IMR-90 (cell line): ENCODE measurements around the gene INPP5F. TPM values are rescaled to one million over a fixed set of nuclear protein-coding genes. Genes with fewer than 3 reads are reported as not detected.

Experiments used
- ATAC-seq: fragments of 200-7000 bp; cut with Tn5 transposase; 2 replicates; pipeline ENCODE4 v1.9.1; 2020; ENCODE audit warnings: low read depth, mild to moderate bottlenecking, moderate library complexity
- BruUV-seq: library from RNA; stranded (reverse); fragments of 400-500 nt; replicated peaks from 2 replicates; lab custom pipeline; 2021; lab: Mats Ljungman, UMichigan
- CTCF ChIA-PET: fragments of 300-600 bp; formaldehyde crosslinking; extraction: SDS; loops from one replicate; lab custom pipeline; 2021; ENCODE audit warnings: antibody characterized with exemption; lab: Yijun Ruan, JAX
- POLR2A ChIA-PET: fragments of 300-600 bp; sonication (Branson Sonifier 250); formaldehyde crosslinking; loops from one replicate; lab custom pipeline; 2022; ENCODE audit warnings: antibody characterized with exemption; ENCODE audit not compliant: unreplicated experiment; lab: Charles Lee
- DNase-seq: peaks from one replicate; pipeline ENCODE4 v3.0.0; 2013
- H2AFZ ChIP-seq: replicated peaks from 2 replicates; pipeline ENCODE3; 2013; ENCODE audit warnings: low read length, mild to moderate bottlenecking; ENCODE audit not compliant: poor library complexity
- H2AK5ac ChIP-seq: 2 replicates; pipeline ENCODE4 v1.6.1; 2013; ENCODE audit warnings: low read depth, low read length, inconsistent platforms
- H2AK9ac ChIP-seq: replicated peaks from 2 replicates; pipeline ENCODE3; 2013; ENCODE audit warnings: mild to moderate bottlenecking, low read depth, low read length, moderate library complexity; ENCODE audit not compliant: poor library complexity
- H2BK120ac ChIP-seq: 2 replicates; pipeline ENCODE4 v1.6.1; 2013; ENCODE audit warnings: low read depth, low read length, inconsistent platforms
- H2BK15ac ChIP-seq: 3 replicates; pipeline ENCODE4 v1.6.1; 2013; ENCODE audit warnings: low read depth, low read length, inconsistent platforms
- H2BK20ac ChIP-seq: 2 replicates; pipeline ENCODE4 v1.6.1; 2013; ENCODE audit warnings: low read depth, mild to moderate bottlenecking, inconsistent platforms, low read length, moderate library complexity
- H2BK5ac ChIP-seq: 2 replicates; pipeline ENCODE4 v1.6.1; 2013; ENCODE audit warnings: mild to moderate bottlenecking, low read depth, low read length, inconsistent platforms; ENCODE audit not compliant: poor library complexity, severe bottlenecking
- H3K14ac ChIP-seq: replicated peaks from 2 replicates; pipeline ENCODE4 v1.6.1; 2013; ENCODE audit warnings: low read depth, low read length, inconsistent platforms
- H3K18ac ChIP-seq: 2 replicates; pipeline ENCODE4 v1.6.1; 2013; ENCODE audit warnings: low read depth, low read length, control low read depth
- H3K23ac ChIP-seq: 2 replicates; pipeline ENCODE4 v1.6.1; 2013; ENCODE audit warnings: low read depth, low read length, inconsistent platforms
- H3K27ac ChIP-seq: 2 replicates; pipeline ENCODE4 v1.5.1; 2013; ENCODE audit warnings: mild to moderate bottlenecking, control low read depth, low read length; ENCODE audit not compliant: insufficient read depth
- H3K27me3 ChIP-seq: 2 replicates; pipeline ENCODE4 v1.6.1; 2013; ENCODE audit warnings: low read length; ENCODE audit not compliant: control insufficient read depth, insufficient read depth
- H3K36me3 ChIP-seq: 2 replicates; pipeline ENCODE4 v1.6.1; 2013; ENCODE audit warnings: low read length, mixed read lengths; ENCODE audit not compliant: control insufficient read depth, insufficient read depth
- H3K4ac ChIP-seq: 2 replicates; pipeline ENCODE4 v1.6.1; 2013; ENCODE audit warnings: low read depth, low read length, inconsistent platforms
- H3K4me1 ChIP-seq: 2 replicates; pipeline ENCODE4 v1.6.1; 2013; ENCODE audit warnings: low read length, mixed read lengths; ENCODE audit not compliant: control insufficient read depth, insufficient read depth
- H3K4me2 ChIP-seq: 2 replicates; pipeline ENCODE4 v1.6.1; 2013; ENCODE audit warnings: low read depth, mild to moderate bottlenecking, control low read depth, low read length, moderate library complexity
- H3K4me3 ChIP-seq: 2 replicates; pipeline ENCODE4 v1.5.1; 2013; ENCODE audit warnings: low read depth, mild to moderate bottlenecking, control low read depth, low read length, moderate library complexity; ENCODE audit not compliant: insufficient read depth
- H3K56ac ChIP-seq: 2 replicates; pipeline ENCODE4 v1.6.1; 2013; ENCODE audit warnings: low read length, inconsistent platforms; ENCODE audit not compliant: insufficient read depth; ENCODE audit errors: extremely low read depth
- H3K79me1 ChIP-seq, 2 experiments: 2 replicates each; pipeline ENCODE4 v1.6.1; 2013; ENCODE audit warnings: low read length in 2 of 2, inconsistent platforms in 1 of 2, low read depth in 1 of 2
- H3K9ac ChIP-seq: 2 replicates; pipeline ENCODE4 v1.6.1; 2013; ENCODE audit warnings: low read depth, low read length, control low read depth
- H3K9me1 ChIP-seq: 2 replicates; pipeline ENCODE4 v1.6.1; 2013; ENCODE audit warnings: low read length, inconsistent platforms; ENCODE audit not compliant: insufficient read depth
- H3K9me3 ChIP-seq: 2 replicates; pipeline ENCODE4 v1.6.1; 2013; ENCODE audit warnings: low read length; ENCODE audit not compliant: control insufficient read depth, insufficient read depth
- H4K20me1 ChIP-seq: 2 replicates; pipeline ENCODE4 v1.6.1; 2013; ENCODE audit warnings: low read length, inconsistent platforms; ENCODE audit not compliant: insufficient read depth
- H4K5ac ChIP-seq: 2 replicates; pipeline ENCODE4 v1.6.1; 2013; ENCODE audit warnings: mild to moderate bottlenecking, low read depth, low read length, control low read depth
- H4K8ac ChIP-seq, 2 experiments: 2 replicates each; pipeline ENCODE4 v1.6.1; 2013; ENCODE audit warnings: low read depth in 2 of 2, low read length in 2 of 2, control low read depth in 1 of 2, inconsistent platforms in 1 of 2
- H4K91ac ChIP-seq: 2 replicates; pipeline ENCODE4 v1.6.1; 2013; ENCODE audit warnings: low read depth, low read length, inconsistent platforms; ENCODE audit not compliant: insufficient read depth
- CEBPB ChIP-seq: IDR thresholded peaks from 2 replicates; pipeline ENCODE4 v1.6.1; 2012; ENCODE audit warnings: low read depth, low read length, improper control_type of control experiment
- ELK1 ChIP-seq: fragments of 150-350 bp; IDR thresholded peaks from 2 replicates; pipeline ENCODE4 v1.6.1; 2016; ENCODE audit warnings: low read depth, mild to moderate bottlenecking, low read length, moderate library complexity, borderline replicate concordance
- FOS ChIP-seq: fragments of 150-350 bp; IDR thresholded peaks from 2 replicates; pipeline ENCODE4 v1.6.1; 2016; ENCODE audit warnings: low read depth, low read length
- MXI1 ChIP-seq: IDR thresholded peaks from 2 replicates; pipeline ENCODE4 v1.6.1; 2012; ENCODE audit warnings: low read depth, mild to moderate bottlenecking, low read length, moderate library complexity, borderline replicate concordance
- RAD21 ChIP-seq: IDR thresholded peaks from 2 replicates; pipeline ENCODE4 v1.6.1; 2012; ENCODE audit warnings: low read length, improper control_type of control experiment
- WGBS, 2 experiments: methylation state at CpG; one replicate each; pipeline versions ENCODE4 v1.1.5 to v1.1.7; 2013; ENCODE audit warnings: missing lambda C conversion rate in 2 of 2; ENCODE audit not compliant: insufficient read length in 1 of 2; ENCODE audit errors: extremely low coverage in 2 of 2; 5-methylcytosine and 5-hydroxymethylcytosine counted together
- dilution Hi-C: fragments of 300-500 bp; cut with HindIII; formaldehyde crosslinking; loops from one replicate; pipeline ENCODE4 v1.14.3; 2018; ENCODE audit warnings: low sequenced_read_pairs; ENCODE audit not compliant: unreplicated experiment
- in situ Hi-C: fragments of 300-500 bp; cut with MboI; formaldehyde crosslinking; loops from 3 replicates; pipeline ENCODE4 v1.14.3; 2019; ENCODE audit warnings: low sequenced_read_pairs, inconsistent platforms, mixed read lengths
- intact Hi-C: fragments of 100-400 bp; cut with micrococcal nuclease; formaldehyde crosslinking; loops from 2 replicates; pipeline ENCODE4 v1.10.0; 2022
- polyA plus RNA-seq, 3 experiments: library from polyadenylated mRNA; depleted of rRNA; stranded (reverse); fragments of >200 nt; gene quantifications; 2 replicates each; pipeline ENCODE4 v1.2.3, GENCODE V29; 2012; ENCODE audit warnings: low replicate concordance in 1 of 3
- total RNA-seq: library from RNA; depleted of rRNA; stranded (reverse); fragments of >200 nt; gene quantifications from 2 replicates; pipeline ENCODE4 v1.2.3, GENCODE V29; 2012

The INPP5F gene
- total and polyA plus RNA-seq, 2 of the 4 experiments (the other 2 are of a cell fraction): 19.0 to 29.6 TPM

- ATAC-seq: peak; percentile 30
- Histone ChIP-seq H3K27me3 (no peaks in the 10 kb centered on the region), H2BK120ac (no peak overlapping the region), H2AK5ac (no peak overlapping the region), H4K8ac (peak overlapping the region; percentile 62 to 83; a peak in 2 of 4 replicates), H4K20me1 (peaks cover 43% of the 10 kb centered on the region), H2AFZ (peak overlapping the region; percentile 86), H3K23ac (peak overlapping the region; percentile 88), H3K4ac (peak overlapping the region; percentile 51), H4K91ac (peak overlapping the region; percentile 22; the same call in 1 of the 2 replicates), H4K5ac (peak overlapping the region; percentile 65; the same call in 1 of the 2 replicates), H3K27ac (peak overlapping the region; percentile 80), H3K4me3 (peak overlapping the region; percentile 55), H3K9me3 (no peaks in the 10 kb centered on the region), H2BK20ac (no peak overlapping the region), H3K4me2 (peak overlapping the region; percentile 95), H3K9ac (peak overlapping the region; percentile 91), H3K18ac (no peak overlapping the region), H3K14ac (peak overlapping the region; percentile 41), H2BK15ac (no peak overlapping the region), H2BK5ac (peak overlapping the region; percentile 73), H3K79me1 (peaks cover 6 to 21% of the 10 kb centered on the region in 2 experiments; a peak in 2 of 4 replicates), H2AK9ac (peak overlapping the region; percentile 82), H3K56ac (peak overlapping the region; percentile 69), H3K9me1 (peaks cover 6% of the 10 kb centered on the region; the same call in 1 of the 2 replicates), H3K4me1 (peaks cover 2% of the 10 kb centered on the region; the same call in 1 of the 2 replicates), H3K36me3 (no peaks in the 10 kb centered on the region)
- no TSS peak for BruUV-seq
- WGBS, 2 experiments: 0% methylated on average over 13 of the region's 56 CpGs; no CpG with 5 or more reads in 1 of the 2 experiments
- in situ Hi-C loops: loop anchor here (25.0 kb wide), 1 partner anchor 685 kb away; the partner anchor contains the start of gene PRDX3
- TF ChIP-seq CEBPB (peak; percentile 43; the same call in 1 of the 2 replicates), RAD21 (no peak), ELK1 (no peak), MXI1 (0 out of 2 replicates have a peak, but pooled peaks have one; percentile 10), FOS (no peak)
- DNase-seq: peak; percentile 28
- dilution Hi-C loops: no loop called here
- POLR2A ChIA-PET: no interaction called here
- intact Hi-C loops: no loop called here
- CTCF ChIA-PET: interaction anchor here (0.6 to 2.2 kb wide), 2 partner anchors 121 to 760 kb away, joined by 8 to 14 read pairs; no protein-coding TSS in a partner anchor
These were observed 146.2 kb downstream of the INPP5F start for GRCh38 chr10:119871881-119872609.
